Measurements from ENCODE around the gene HIRA. TPM values are rescaled to one million over a fixed set of nuclear protein-coding genes. Genes with fewer than 3 reads are reported as not detected.

The HIRA gene
- polyA plus RNA-seq, 1 experiment, result 17.1 TPM

DNA sequence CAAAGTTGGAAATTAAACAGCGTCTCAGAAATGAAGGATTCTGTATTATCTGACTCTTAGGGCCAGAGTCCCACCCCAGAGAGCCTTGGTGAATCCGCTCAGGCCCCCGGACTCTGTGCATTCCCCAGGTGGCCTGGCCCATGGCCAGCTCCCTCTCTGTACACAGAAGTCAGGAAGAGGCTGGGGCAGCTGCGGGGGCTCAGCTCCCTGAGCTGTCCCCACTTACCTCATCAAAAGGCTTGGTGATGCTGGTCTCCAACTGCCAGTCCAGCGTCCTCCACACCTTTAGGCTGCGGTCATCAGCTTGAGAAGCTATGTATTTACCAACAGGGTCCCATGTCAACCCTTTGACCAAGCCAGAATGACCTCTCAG is 35.0 kb downstream of the HIRA start:
- Histone ChIP-seq H3K36me3 (ENCODE audit: control insufficient read depth, insufficient read depth, low read length) (peaks cover 40% of the 10 kb centered on the region), H3K27me3 (ENCODE audit: control insufficient read depth, insufficient read depth, low read length) (no peaks in the 10 kb centered on the region), H3K4me3 (ENCODE audit: low read depth, low read length) (no peak overlapping the region)
- TF ChIP-seq, protein P1, sequence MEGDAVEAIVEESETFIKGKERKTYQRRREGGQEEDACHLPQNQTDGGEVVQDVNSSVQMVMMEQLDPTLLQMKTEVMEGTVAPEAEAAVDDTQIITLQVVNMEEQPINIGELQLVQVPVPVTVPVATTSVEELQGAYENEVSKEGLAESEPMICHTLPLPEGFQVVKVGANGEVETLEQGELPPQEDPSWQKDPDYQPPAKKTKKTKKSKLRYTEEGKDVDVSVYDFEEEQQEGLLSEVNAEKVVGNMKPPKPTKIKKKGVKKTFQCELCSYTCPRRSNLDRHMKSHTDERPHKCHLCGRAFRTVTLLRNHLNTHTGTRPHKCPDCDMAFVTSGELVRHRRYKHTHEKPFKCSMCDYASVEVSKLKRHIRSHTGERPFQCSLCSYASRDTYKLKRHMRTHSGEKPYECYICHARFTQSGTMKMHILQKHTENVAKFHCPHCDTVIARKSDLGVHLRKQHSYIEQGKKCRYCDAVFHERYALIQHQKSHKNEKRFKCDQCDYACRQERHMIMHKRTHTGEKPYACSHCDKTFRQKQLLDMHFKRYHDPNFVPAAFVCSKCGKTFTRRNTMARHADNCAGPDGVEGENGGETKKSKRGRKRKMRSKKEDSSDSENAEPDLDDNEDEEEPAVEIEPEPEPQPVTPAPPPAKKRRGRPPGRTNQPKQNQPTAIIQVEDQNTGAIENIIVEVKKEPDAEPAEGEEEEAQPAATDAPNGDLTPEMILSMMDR (IDR thresholded peaks at IDR 0.05; ENCODE audit: insufficient read depth, low read depth, low read length), result no peak
- POLR2A ChIA-PET, result no interaction called here
- no peak for DNase-seq (ENCODE audit: low read depth)
- CTCF ChIA-PET, result interaction anchor here (0.6 to 1.5 kb wide), 4 partner anchors 9 to 457 kb away, joined by 3 read pairs; no protein-coding TSS in a partner anchor

DNA sequence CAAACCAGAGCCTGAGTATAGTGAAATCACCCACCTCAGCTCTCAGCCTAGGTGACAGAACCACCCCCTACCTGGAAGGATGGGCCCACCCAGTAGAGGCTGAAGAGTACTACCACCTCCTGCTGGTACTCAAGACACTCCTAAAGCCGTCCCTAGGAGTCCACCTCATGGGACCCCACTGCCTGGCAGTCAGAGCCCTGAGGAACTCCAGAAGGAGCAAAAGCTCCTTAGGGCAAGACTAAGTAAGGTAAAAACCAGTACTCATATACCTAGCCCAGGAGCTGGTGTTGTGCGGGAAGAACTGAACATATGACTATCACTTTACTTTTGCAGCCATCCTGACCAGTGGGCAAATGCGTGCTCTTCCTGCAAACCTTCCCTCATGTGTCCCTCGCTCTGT is 36.3 kb downstream of the HIRA start:
- no peak for DNase-seq (ENCODE audit: low read depth)
- no peaks in the 10 kb centered on the region for H3K27me3 ChIP-seq (ENCODE audit: control insufficient read depth, insufficient read depth, low read length)
- CTCF ChIA-PET, result interaction anchor here (0.7 kb wide), 1 partner anchor 9 kb away, joined by 4 read pairs; no protein-coding TSS in a partner anchor
- TF ChIP-seq, protein P1 (IDR thresholded peaks at IDR 0.05; ENCODE audit: insufficient read depth, low read depth, low read length), result no peak
- H3K36me3 ChIP-seq (ENCODE audit: control insufficient read depth, insufficient read depth, low read length), result peaks cover 40% of the 10 kb centered on the region
- POLR2A ChIA-PET, result no interaction called here
- H3K4me3 ChIP-seq (ENCODE audit: low read depth, low read length), result no peak overlapping the region

DNA sequence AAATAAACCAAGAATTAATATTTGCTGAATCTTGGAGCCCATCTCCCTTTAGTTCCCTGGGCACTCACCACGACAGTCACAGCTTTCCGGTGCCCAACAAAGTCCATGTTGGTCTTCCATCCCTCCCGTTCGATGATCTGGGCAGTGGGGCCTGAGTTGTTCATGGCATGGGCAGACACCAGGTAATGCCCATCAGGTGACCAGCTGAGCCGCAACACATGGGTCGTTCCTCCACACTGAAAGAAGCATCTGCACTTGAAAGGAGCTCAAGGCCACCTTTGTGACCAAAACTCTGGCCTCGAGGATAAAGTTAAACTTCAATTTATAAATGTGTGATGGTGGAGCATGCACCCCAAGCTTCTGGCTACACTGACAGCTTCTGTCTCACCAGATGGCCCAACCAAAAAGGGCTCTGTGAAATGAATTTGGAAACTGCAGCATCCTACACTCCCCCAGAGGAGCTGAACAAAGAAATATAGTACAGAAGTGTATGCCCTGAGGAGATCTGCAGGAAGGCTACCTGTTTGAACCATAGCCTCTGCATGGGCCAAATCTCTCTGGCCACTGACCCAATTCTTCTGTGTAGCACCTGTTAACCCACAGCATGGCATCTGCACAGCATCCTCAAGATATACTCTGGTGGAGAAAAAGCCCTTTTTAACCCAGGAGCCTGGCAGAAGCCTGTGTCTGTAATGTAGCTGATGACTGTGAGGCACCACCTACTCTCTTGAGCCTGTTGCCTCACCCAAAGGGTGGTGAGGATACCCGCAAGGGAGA is 37.1 kb downstream of the HIRA start:
- Histone ChIP-seq H3K4me3 (ENCODE audit: low read depth, low read length) (no peak overlapping the region), H3K36me3 (ENCODE audit: control insufficient read depth, insufficient read depth, low read length) (peaks cover 42% of the 10 kb centered on the region), H3K27me3 (ENCODE audit: control insufficient read depth, insufficient read depth, low read length) (no peaks in the 10 kb centered on the region)
- ChIA-PET CTCF (interaction anchor here (0.5 to 1.7 kb wide), 5 partner anchors 9 to 236 kb away, joined by 3 to 5 read pairs (median 4); no protein-coding TSS in a partner anchor), POLR2A (no interaction called here)
- DNase-seq (ENCODE audit: low read depth), result no peak
- TF ChIP-seq, protein P1 (IDR thresholded peaks at IDR 0.05; ENCODE audit: insufficient read depth, low read depth, low read length), result no peak

DNA sequence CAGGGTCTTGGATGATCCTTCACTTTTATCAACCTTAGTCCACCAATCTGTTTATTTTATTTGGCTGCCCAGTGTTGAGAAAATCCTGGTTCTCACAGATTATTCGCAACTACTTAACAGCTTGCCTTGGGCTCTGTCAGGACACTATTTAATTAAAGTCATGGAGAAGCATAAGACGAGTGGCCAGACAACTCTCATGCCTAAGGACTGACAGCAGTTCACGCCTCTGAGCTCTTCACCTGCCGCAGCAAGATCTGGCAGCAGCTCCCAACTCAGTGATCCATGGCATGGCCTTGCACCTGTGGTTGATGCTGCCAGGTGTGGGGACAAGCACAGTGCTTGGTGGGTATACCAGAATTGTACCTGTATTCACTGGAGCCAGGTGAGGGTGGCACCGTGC is 37.8 kb downstream of the HIRA start:
- ChIA-PET POLR2A (no interaction called here), CTCF (interaction anchor here (0.6 to 1.7 kb wide), 3 partner anchors 12 to 237 kb away, joined by 3 to 5 read pairs (median 4); no protein-coding TSS in a partner anchor)
- no peak for DNase-seq (ENCODE audit: low read depth)
- Histone ChIP-seq H3K27me3 (ENCODE audit: control insufficient read depth, insufficient read depth, low read length) (no peaks in the 10 kb centered on the region), H3K36me3 (ENCODE audit: control insufficient read depth, insufficient read depth, low read length) (peaks cover 43% of the 10 kb centered on the region), H3K4me3 (ENCODE audit: low read depth, low read length) (no peak overlapping the region)
- TF ChIP-seq, protein P1 (IDR thresholded peaks at IDR 0.05; ENCODE audit: insufficient read depth, low read depth, low read length), result no peak

DNA sequence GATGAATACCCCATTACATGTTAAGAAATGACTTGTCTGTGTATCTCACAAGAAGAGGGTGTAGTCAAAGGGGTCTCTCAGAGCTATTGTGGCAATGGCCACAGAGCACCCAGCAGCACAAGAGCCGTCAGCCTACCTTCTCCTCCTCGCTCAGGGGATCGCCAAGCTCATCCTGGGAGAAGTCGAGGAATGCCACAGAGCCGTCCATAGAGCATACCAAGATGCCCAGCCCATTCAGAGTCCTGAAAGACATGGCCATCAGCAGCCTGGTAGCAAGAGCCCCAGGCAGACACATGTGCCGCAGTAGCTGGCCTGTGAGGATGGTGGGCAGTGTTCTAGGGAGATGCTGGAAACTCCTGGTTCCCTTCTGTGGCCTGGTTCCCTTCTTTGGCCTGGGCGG is 44.0 kb downstream of the HIRA start:
- no peak overlapping the region for H3K4me3 ChIP-seq (ENCODE audit: low read depth, low read length)
- POLR2A ChIA-PET, result no interaction called here
- H3K27me3 ChIP-seq (ENCODE audit: control insufficient read depth, insufficient read depth, low read length), result no peaks in the 10 kb centered on the region
- no peak for DNase-seq (ENCODE audit: low read depth)
- H3K36me3 ChIP-seq (ENCODE audit: control insufficient read depth, insufficient read depth, low read length), result peaks cover 35% of the 10 kb centered on the region
- CTCF ChIA-PET, result interaction anchor here (0.9 kb wide), 1 partner anchor 9 kb away, joined by 3 read pairs; no protein-coding TSS in a partner anchor
- TF ChIP-seq, protein P1 (IDR thresholded peaks at IDR 0.05; ENCODE audit: insufficient read depth, low read depth, low read length), result no peak
